SK-N-MC (cell line): ENCODE results near the gene NSFL1C.

Source experiments
- EZH2 ChIP-seq: fragments of 200-600 bp; sonication (generic); IDR thresholded peaks from one replicate; pipeline ENCODE4 v1.6.1; 2017; ENCODE audit warnings: antibody characterized with exemption
- POLR2AphosphoS5 ChIP-seq: IDR thresholded peaks from 2 replicates; pipeline ENCODE4 v1.6.1; 2012; ENCODE audit warnings: mild to moderate bottlenecking, low read depth, low read length, borderline replicate concordance

DNA sequence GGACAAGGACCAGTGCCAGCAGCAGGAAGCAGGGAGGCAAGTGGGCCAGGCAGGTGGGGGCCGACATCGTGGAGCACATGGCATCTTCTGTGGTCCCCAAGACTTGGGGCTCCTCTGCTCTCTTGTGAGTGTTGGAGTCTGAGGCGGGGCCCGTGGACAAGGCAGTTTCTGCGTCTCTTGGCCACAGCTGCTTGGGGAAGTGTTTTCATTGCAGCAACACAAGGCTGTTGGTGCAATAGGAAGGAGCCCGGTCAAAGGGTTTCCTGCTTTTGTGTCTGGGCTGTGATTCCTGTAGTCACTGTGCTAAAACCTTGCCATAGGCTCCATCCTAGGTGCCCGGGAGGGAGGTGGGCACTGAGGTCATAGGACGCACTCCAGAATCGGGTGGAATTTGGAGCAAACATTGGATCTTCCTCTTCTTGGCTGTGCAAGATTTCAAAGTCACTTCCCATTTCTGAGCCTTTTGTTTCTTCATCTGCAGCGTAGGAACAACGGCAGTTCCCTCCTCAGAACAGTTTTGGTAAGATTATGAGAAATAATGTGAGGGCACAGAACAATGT lies 24.7 kb upstream of the NSFL1C start, which contains the start of gene SIRPB2:
- TF ChIP-seq EZH2 (no peak), POLR2AphosphoS5 (no peak)
